Progenitor cell of endocrine pancreas (in vitro differentiated cells): ENCODE measurements around the gene ITGA2. TPM values are rescaled to one million over a fixed set of nuclear protein-coding genes. Genes with fewer than 3 reads are reported as not detected.

Experiments used
- DNase-seq: peaks from one replicate; pipeline ENCODE4 v3.0.0; 2021; ENCODE audit warnings: low spot score; ENCODE audit not compliant: unreplicated experiment
- H3K27ac Mint-ChIP-seq: 2 replicates; pipeline ENCODE4 v1.8.0; 2021; ENCODE audit warnings: mild to moderate bottlenecking, moderate library complexity, mixed read lengths
- H3K27me3 Mint-ChIP-seq: 2 replicates; pipeline ENCODE4 v1.8.0; 2021; ENCODE audit warnings: mixed read lengths
- H3K36me3 Mint-ChIP-seq: 2 replicates; pipeline ENCODE4 v1.8.0; 2022; ENCODE audit warnings: mixed read lengths; ENCODE audit not compliant: insufficient read depth
- H3K4me1 Mint-ChIP-seq: 2 replicates; pipeline ENCODE4 v1.8.0; 2021; ENCODE audit warnings: low read depth, mixed read lengths
- H3K4me3 Mint-ChIP-seq: 2 replicates; pipeline ENCODE4 v1.8.0; 2021; ENCODE audit warnings: low read depth, mild to moderate bottlenecking, moderate library complexity, mixed read lengths
- H3K9me3 Mint-ChIP-seq: 2 replicates; pipeline ENCODE4 v1.8.0; 2021; ENCODE audit warnings: low read depth, mixed read lengths
- total RNA-seq: library from RNA; stranded (reverse); gene quantifications from 2 replicates; pipeline ENCODE4 v1.2.1, GENCODE V29; 2021
- TF ChIP-seq, protein P1 (sequence below): fragments of 200-600 bp; sonication (generic); IDR thresholded peaks from one replicate; pipeline ENCODE4 v1.5.0; 2021; ENCODE audit warnings: antibody characterized with exemption, mild to moderate bottlenecking; ENCODE audit not compliant: unreplicated experiment

Gene ITGA2
- total RNA-seq, 1 donor from 2014 or later, result 5.1 TPM

DNA sequence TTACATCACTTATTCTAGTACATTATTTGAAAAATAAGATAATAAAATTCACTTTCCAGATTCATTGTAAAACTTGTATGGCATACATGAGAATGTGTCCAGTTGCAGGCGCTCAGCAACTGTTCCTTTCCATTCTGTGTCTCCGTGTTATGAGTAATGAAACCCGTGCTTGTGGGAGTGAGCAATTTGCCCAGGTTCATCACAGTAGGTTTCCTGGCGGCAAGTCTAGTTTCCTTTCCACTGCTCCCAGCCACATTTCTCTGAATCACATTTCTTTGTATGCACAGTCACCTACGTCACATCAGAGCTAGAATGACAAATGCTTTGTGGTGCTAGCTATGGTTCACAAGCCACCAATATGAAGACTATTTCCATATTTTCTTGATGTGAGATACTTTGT, 80.5 kb downstream of the ITGA2 start:
- no peaks in the 10 kb centered on the region for H3K27me3 Mint-ChIP-seq
- no peaks in the 10 kb centered on the region for H3K36me3 Mint-ChIP-seq
- H3K9me3 Mint-ChIP-seq, result no peaks in the 10 kb centered on the region
- TF ChIP-seq, protein P1, sequence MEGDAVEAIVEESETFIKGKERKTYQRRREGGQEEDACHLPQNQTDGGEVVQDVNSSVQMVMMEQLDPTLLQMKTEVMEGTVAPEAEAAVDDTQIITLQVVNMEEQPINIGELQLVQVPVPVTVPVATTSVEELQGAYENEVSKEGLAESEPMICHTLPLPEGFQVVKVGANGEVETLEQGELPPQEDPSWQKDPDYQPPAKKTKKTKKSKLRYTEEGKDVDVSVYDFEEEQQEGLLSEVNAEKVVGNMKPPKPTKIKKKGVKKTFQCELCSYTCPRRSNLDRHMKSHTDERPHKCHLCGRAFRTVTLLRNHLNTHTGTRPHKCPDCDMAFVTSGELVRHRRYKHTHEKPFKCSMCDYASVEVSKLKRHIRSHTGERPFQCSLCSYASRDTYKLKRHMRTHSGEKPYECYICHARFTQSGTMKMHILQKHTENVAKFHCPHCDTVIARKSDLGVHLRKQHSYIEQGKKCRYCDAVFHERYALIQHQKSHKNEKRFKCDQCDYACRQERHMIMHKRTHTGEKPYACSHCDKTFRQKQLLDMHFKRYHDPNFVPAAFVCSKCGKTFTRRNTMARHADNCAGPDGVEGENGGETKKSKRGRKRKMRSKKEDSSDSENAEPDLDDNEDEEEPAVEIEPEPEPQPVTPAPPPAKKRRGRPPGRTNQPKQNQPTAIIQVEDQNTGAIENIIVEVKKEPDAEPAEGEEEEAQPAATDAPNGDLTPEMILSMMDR, result no peak
- H3K4me3 Mint-ChIP-seq, result no peak overlapping the region
- no peak overlapping the region for H3K27ac Mint-ChIP-seq
- no peak for DNase-seq
- no peaks in the 10 kb centered on the region for H3K4me1 Mint-ChIP-seq

DNA sequence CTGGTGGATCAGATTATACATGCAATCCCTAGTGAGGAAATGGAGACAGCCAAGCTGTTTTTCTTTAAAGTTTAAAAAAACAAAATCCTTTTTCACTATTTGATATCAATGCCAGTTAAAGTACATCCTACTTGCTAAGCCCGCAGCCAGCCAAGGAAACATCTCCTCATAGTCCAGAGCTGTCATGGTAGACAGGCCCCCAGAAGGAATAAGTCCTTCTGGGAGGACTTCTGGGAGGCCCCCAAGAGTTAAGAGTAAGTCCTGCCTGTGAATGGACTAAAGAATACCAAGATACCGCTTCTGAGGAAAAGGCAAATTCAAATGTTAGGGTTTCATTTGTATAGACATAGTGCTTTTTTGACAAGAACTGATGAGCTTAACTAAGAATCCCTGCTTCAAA, 82.1 kb downstream of the ITGA2 start:
- Mint-ChIP-seq H3K4me3 (no peak overlapping the region), H3K4me1 (no peaks in the 10 kb centered on the region), H3K36me3 (no peaks in the 10 kb centered on the region), H3K9me3 (no peaks in the 10 kb centered on the region), H3K27me3 (no peaks in the 10 kb centered on the region), H3K27ac (no peak overlapping the region)
- TF ChIP-seq, protein P1, result no peak
- DNase-seq, result no peak

DNA sequence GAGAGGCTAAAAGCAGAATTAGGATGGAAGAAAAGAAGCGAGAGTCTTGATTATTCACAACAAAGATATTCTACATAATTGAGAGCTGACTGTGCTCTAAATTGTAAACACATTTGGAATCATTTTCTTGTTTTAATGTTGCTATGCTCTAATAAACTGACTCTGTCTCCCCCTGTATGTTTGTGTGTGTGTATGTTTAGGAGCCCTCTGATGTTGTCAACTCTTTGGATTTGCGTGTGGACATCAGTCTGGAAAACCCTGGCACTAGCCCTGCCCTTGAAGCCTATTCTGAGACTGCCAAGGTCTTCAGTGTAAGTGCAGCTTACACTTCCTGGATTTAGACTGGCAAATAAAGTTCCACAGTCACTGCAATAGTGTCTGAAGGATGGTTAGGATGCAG, 82.6 kb downstream of the ITGA2 start:
- no peaks in the 10 kb centered on the region for H3K4me1 Mint-ChIP-seq
- no peak for DNase-seq
- H3K27me3 Mint-ChIP-seq, result no peaks in the 10 kb centered on the region
- no peak overlapping the region for H3K27ac Mint-ChIP-seq
- TF ChIP-seq, protein P1, result no peak
- H3K4me3 Mint-ChIP-seq, result no peak overlapping the region
- H3K9me3 Mint-ChIP-seq, result no peaks in the 10 kb centered on the region
- no peaks in the 10 kb centered on the region for H3K36me3 Mint-ChIP-seq

DNA sequence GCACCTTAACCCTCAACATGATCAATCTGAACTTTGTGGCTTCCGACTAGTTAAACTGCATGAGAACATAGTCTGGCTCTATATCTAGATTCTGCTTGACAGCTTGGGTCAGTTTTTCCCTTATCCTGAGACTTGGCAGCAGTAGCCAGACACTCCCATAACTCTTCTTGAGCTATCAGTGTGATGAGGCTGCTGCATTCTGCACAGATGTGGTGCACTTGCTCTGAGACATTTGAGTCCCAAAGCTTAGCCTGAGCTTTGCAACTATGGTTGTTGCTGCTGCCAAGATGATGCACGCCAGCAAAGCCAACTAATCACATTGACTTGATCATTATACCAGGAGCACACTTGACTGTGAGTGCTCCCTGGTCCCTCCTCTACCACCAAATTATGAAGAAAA, 84.2 kb downstream of the ITGA2 start:
- Mint-ChIP-seq H3K4me1 (no peaks in the 10 kb centered on the region), H3K27ac (no peak overlapping the region), H3K36me3 (no peaks in the 10 kb centered on the region), H3K4me3 (no peak overlapping the region), H3K9me3 (no peaks in the 10 kb centered on the region), H3K27me3 (no peaks in the 10 kb centered on the region)
- TF ChIP-seq, protein P1, result no peak
- no peak for DNase-seq

DNA sequence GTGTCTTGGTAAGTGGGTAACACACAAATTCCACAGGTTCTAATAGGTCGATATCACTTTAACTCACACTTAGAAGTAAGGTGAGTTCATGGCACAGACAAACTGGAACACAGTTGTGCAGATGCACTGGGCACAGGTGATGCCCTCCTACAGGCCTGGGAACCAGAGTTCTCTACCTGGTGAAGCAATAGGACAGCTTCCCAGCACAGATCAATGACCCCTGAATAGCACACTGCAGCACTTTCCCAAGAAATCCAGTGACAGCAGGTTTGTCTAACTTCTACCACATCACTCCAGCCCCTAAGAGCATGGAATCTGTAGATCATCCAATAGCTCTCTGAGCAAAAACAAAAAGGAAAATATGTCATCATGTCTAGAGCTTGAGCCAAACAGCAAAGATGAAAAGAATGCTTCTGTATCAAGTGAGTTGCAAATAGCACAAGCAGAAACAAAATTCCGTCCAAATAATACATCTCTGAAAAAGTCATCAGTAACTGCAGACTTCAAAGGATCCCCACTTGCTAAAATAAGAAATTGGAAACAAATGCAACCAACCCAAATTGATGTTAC, 86.9 kb downstream of the ITGA2 start:
- Mint-ChIP-seq H3K4me1 (no peaks in the 10 kb centered on the region), H3K9me3 (no peaks in the 10 kb centered on the region), H3K4me3 (no peak overlapping the region), H3K27ac (no peak overlapping the region), H3K27me3 (no peaks in the 10 kb centered on the region), H3K36me3 (no peaks in the 10 kb centered on the region)
- TF ChIP-seq, protein P1, result no peak
- no peak for DNase-seq
